LNCaP clone FGC (cell line): Measurements from ENCODE around the gene TESMIN.
A peak's percentile ranks its signal among the peaks of the same experiment; 100 is the strongest.

ENCODE experiments used
- DNase-seq: peaks from one replicate; pipeline ENCODE4 v3.0.0-alpha.2; 2011; ENCODE audit warnings: low read depth
- H3K4me3 ChIP-seq: 2 replicates; pipeline ENCODE4 v1.5.1; 2011; ENCODE audit warnings: mild to moderate bottlenecking, low read depth, low read length, control low read depth
- TF ChIP-seq, protein P1 (sequence below): IDR thresholded peaks from 2 replicates; pipeline ENCODE4 v1.5.1; 2012; ENCODE audit warnings: mild to moderate bottlenecking; ENCODE audit not compliant: control insufficient read depth, insufficient read depth; ENCODE audit errors: extremely low read depth

TESMIN gene

DNA sequence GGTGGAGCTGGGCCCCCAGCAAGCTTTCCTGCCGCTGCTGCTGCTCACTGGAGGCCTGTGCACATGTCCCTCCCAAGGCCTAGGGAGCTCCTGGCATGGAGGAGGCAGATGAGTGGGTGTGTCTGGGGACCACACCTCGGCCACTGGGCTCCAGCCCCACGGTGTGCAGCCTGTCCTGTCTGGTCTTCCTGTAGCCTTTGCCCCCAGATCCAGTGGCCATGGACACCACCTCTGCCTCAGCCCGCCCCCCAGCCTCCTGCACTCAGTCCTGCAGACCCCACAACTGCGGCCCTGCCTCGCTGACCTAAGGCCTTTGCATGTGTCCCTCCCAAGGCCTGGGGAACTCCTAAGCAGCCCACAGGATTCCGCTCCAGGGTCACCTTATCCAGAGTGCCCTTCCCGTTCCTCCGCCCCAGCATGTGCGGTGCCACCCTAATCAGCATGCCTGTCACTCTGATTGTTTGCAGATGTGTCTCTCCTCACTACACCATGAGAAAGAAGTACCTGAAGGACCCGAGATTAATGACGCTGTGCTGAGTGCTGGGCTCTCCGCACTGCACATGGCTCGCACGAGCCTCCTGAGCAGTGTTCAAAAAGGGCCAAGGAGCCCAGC is 58.3 kb downstream of the TESMIN start:
- no peak overlapping the region for H3K4me3 ChIP-seq
- no peak for DNase-seq
- TF ChIP-seq, protein P1, sequence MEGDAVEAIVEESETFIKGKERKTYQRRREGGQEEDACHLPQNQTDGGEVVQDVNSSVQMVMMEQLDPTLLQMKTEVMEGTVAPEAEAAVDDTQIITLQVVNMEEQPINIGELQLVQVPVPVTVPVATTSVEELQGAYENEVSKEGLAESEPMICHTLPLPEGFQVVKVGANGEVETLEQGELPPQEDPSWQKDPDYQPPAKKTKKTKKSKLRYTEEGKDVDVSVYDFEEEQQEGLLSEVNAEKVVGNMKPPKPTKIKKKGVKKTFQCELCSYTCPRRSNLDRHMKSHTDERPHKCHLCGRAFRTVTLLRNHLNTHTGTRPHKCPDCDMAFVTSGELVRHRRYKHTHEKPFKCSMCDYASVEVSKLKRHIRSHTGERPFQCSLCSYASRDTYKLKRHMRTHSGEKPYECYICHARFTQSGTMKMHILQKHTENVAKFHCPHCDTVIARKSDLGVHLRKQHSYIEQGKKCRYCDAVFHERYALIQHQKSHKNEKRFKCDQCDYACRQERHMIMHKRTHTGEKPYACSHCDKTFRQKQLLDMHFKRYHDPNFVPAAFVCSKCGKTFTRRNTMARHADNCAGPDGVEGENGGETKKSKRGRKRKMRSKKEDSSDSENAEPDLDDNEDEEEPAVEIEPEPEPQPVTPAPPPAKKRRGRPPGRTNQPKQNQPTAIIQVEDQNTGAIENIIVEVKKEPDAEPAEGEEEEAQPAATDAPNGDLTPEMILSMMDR = no peak

DNA sequence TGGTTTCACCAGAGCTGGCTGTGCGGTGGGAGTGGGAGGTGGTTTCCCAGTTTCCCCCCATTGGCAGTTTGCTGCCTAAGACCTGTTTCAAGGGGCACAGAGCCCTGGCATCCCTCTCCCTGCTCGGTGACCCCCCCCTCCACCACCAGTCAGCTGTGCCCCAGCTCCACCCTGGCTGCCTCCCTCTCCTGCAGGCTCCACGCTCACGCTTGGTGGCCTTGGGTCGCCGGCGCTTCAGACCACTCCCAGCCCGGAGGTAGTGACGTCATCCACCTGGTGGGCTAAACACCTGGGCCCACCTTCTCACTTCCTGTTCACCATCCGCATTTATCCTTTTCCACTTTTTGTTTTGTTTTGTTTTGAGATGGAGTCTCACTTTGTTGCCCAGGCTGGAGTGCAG is 59.2 kb downstream of the TESMIN start:
- H3K4me3 ChIP-seq = no peak overlapping the region
- TF ChIP-seq, protein P1 = no peak
- no peak for DNase-seq

DNA sequence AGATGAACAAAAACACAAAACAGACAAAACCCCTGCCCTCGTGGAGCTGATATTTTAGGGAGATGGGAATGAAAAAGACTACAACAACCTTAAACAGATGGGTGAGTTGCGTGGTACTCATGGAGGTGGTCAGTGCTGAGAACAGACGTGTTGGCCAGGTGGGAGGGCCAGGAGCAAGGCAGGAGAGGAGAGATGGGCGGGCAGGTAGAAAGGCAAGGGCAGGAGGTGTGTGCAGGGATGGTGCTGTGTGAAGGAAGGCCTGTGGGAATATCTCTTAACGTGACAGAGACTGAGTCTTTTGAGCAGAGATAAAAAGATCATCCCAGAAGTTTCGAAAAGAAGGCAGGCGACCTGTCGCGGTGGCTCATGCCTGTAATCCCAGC is 59.9 kb downstream of the TESMIN start:
- DNase-seq = no peak
- TF ChIP-seq, protein P1 = no peak
- H3K4me3 ChIP-seq = no peak overlapping the region

DNA sequence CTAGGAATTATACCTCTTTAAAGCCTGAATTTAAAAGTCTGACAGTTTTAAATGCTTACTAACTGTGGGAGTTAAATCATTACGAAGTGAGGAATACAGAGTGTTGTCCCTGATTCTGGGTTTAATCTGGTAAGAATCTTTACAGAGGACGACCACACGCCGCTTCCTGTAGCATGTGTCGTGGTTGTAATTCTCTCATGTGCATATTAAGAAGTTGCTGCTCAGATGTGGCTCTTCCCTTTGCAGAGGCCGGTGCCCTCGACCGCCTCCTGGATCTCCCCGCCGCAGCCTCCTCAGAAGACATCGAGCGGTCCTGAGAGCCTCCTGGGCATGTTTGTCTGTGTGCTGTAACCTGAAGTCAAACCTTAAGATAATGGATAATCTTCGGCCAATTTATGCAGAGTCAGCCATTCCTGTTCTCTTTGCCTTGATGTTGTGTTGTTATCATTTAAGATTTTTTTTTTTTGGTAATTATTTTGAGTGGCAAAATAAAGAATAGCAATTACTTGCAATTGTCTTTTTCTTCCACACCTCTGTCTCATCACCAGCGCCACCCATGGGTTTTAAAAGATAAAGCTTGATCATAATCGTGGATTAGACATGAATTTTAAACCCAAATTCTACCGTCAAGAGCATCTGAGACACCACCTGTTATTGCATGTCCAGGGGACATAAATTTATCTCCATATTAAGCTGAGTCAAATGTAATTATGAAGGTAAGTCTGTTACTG is 60.5 kb downstream of the TESMIN start:
- no peak overlapping the region for H3K4me3 ChIP-seq
- DNase-seq = no peak
- TF ChIP-seq, protein P1 = 0 out of 2 replicates have a peak, but pooled peaks have one; percentile 6

DNA sequence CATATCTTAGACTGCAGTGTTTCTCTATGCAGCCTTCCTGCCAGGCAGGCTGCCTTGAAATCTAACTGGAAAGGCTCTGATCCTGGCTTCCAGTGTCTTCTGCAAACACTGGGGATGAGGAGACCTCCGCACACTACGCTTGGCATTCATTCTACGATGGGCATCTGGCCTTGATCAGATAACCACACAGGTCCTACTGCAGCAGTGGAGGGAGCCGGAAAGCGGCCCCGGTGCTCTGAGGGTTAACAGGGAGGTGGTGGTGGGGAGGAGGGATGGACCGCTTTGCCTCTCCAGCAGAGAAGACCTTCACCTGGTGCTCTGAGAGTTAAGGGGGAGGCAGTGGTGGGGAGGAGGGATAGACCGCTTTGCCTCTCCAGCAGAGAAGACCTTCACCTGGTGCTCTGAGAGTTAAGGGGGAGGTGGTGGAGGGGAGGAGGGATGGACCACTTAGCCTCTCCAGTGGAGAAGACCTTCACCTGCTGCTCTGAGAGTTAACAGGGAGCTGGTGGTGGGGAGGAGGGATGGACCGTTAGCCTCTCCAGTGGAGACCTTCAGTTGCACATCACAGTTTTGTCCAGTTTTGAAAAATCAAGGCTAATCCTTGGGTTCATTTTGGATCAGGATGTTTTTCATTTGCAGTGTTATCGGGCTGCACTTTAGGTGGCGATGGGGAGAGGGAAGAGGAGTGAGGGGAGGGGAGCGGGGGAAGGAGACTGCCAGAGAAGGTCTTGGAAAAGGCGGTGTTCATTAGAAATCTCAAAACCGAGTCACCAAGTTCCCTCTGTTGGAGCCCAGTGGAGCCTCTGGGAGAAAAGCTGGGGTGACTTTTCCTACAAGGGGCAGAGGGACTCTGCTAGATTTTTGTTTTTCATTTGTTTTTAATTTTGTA is 61.3 kb downstream of the TESMIN start:
- TF ChIP-seq, protein P1 = no peak

DNA sequence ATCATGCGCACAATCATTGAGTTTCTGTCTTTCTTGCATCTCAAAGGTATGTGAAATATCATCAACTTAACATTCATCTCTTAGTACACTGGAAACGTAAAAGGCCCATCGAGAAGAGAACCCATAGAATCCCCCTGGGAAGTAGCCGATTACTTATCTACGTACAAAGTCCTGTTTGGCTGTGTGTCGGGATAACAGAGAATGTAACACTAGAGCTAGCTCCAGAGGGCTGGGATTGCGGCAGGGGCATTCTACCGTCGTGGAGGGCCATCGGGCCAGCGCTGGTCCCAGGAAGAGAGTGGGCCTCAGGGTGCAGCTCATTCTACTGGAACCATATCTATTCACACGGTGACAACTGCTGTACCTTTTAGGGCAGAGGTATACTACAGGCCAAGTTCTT is 62.4 kb downstream of the TESMIN start:
- TF ChIP-seq, protein P1 = no peak
- H3K4me3 ChIP-seq = no peak overlapping the region
- no peak for DNase-seq

More for the DNA sequence above, 61.3 kb downstream of the TESMIN start:
- no peak for DNase-seq
- H3K4me3 ChIP-seq = no peak overlapping the region
